Adipose tissue (tissue), 3 donors: ENCODE measurements around the gene SMAD3. TPM values are rescaled to one million over a fixed set of nuclear protein-coding genes. Genes with fewer than 3 reads are reported as not detected.

Experiments
- H3K27ac ChIP-seq: one replicate; pipeline ENCODE4 v1.5.1; 2013; ENCODE audit warnings: low read depth, low read length
- WGBS, 3 donors: extraction: QIAGEN DNeasy Blood & Tissue Kit; methylation state at CpG; one replicate each; pipeline ENCODE4 v1.1.7; 2013; 5-methylcytosine and 5-hydroxymethylcytosine counted together
- polyA plus RNA-seq, 3 donors: library from polyadenylated mRNA; stranded (reverse); fragments of 200-250 nt; gene quantifications; one replicate each; pipeline ENCODE4 v1.2.3, GENCODE V29; 2013
- donor health status: healthy with polysubstance abuse.
- donor health status: Bipolar disorder and iron deficiency.
- donor health status: healthy.

The SMAD3 gene
- polyA plus RNA-seq, 3 donors = 8.5 to 45.3 (median 27.7) TPM

DNA sequence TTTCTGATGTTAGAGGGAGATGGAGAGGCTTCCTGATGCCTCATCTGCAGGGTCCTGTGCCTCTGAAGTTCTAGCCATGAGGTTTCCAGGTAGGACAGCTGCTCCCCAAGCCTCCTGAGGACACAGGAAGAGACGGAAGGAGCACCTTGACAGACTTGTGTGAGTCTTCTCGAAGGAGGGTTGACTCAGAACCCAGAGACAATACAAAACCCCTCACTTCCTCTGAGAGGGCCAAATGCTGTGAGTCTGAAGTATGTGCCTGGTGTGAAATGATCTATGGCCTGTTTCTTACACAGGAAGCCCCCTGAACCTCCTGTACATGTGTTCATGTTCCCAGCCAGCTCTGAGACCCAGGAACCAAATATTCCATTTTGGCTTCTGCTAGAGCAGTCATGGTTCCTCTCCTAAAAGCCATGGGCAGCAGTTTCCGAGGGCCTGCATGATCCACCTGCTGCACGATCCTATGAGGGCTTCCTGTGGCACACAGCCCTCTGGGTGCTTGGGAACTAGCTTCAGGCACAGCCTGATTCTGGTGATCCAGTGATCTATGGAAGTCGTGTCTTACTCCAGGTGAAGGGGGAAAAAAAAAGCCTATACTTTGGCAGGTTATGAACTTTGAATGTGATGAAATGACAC is 126.9 kb downstream of the SMAD3 start:
- H3K27ac ChIP-seq = no peak overlapping the region
- 89 to 93% (median 90%) methylated on average over 5 of the region's 5 CpGs for WGBS, 3 donors

DNA sequence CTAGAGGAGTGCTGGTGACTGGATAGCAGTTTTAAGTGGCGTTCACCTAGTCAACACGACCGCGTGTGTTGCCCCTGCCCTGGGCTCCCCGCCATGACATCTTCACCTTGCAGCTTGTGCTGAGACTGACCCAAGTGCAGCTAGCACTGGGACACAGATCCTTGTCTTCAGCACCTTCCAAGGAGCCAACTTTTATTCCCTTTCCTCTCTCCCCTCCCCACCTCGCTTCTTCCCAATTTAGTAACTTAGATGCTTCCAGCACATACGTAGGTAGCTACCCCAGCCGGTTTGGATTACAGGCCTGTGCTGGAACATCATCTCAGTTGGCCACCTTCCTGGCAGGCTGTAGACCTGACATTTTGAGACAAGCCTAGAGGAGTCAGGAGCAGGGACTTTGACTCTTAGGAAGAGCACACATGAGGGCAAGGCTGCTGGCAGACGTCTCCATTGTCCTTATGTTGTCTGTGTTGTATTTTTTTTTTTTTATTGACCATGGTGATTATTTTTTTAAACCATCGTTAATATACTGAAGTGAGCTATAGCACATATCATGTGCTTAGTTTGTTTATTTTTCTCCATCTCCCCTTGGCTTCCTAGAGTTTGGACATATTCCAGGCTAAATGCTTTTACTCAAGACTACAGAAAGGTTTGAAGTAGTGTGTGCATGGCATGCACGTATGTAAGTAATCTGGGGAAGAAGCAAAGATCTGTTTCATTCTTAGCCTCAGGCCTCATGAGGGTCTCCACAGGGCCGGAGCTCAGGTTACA is 128.0 kb downstream of the SMAD3 start:
- no peak overlapping the region for H3K27ac ChIP-seq
- 72 to 83% (median 78%) methylated on average over 10 to 12 of the region's 12 CpGs for WGBS, 3 donors

DNA sequence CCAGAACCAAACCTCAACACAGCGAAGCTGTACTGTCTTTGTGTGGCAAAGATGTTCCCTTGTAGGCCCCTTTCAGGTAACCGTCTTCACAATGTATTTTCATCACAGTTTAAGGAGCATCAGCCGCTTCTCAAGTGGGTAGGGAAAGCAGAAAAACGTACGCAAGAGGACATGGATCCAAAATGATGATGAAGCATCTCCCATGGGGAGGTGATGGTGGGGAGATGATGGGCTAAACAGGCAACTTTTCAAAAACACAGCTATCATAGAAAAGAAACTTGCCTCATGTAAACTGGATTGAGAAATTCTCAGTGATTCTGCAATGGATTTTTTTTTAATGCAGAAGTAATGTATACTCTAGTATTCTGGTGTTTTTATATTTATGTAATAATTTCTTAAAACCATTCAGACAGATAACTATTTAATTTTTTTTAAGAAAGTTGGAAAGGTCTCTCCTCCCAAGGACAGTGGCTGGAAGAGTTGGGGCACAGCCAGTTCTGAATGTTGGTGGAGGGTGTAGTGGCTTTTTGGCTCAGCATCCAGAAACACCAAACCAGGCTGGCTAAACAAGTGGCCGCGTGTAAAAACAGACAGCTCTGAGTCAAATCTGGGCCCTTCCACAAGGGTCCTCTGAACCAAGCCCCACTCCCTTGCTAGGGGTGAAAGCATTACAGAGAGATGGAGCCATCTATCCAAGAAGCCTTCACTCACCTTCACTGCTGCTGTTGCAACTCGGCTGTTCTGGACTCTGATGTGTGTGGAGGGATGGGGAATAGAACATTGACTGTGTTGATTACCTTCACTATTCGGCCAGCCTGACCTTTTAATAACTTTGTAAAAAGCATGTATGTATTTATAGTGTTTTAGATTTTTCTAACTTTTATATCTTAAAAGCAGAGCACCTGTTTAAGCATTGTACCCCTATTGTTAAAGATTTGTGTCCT is 129.0 kb downstream of the SMAD3 start:
- 71 to 90% (median 75%) methylated on average over 9 of the region's 9 CpGs for WGBS, 3 donors
- no peak overlapping the region for H3K27ac ChIP-seq

- 85 to 93% (median 89%) methylated on average over 3 of the region's 3 CpGs for WGBS, 3 donors
These were observed 129.9 kb downstream of the SMAD3 start for GRCh38 chr15:67195305-67195704.

GRCh38 chr15:67196222-67196621 is 130.8 kb downstream of the SMAD3 start:
- WGBS, 3 donors = 87 to 92% (median 91%) methylated on average over 6 of the region's 6 CpGs
- H3K27ac ChIP-seq = no peak overlapping the region

More at GRCh38 chr15:67195305-67195704, 129.9 kb downstream of the SMAD3 start:
- H3K27ac ChIP-seq = no peak overlapping the region

- H3K27ac ChIP-seq = peak overlapping the region; percentile 39
- WGBS, 3 donors = 63 to 83% (median 78%) methylated on average over 8 of the region's 8 CpGs
These were observed 131.4 kb downstream of the SMAD3 start for GRCh38 chr15:67196672-67197363.

- no peak overlapping the region for H3K27ac ChIP-seq
- 92 to 98% (median 94%) methylated on average over 2 of the region's 2 CpGs for WGBS, 3 donors
These were observed 131.9 kb downstream of the SMAD3 start for GRCh38 chr15:67197364-67197695.

GRCh38 chr15:67198157-67198754 is 132.9 kb downstream of the SMAD3 start:
- WGBS, 3 donors = 95 to 98% (median 95%) methylated on average over 7 of the region's 7 CpGs
- no peak overlapping the region for H3K27ac ChIP-seq

GRCh38 chr15:67199391-67199790 is 134.0 kb downstream of the SMAD3 start:
- no peak overlapping the region for H3K27ac ChIP-seq
- WGBS, 3 donors = 94% methylated on average over 4 of the region's 4 CpGs

- 54 to 66% (median 60%) methylated on average over 8 of the region's 8 CpGs for WGBS, 3 donors
- no peak overlapping the region for H3K27ac ChIP-seq
These were observed 134.7 kb downstream of the SMAD3 start for GRCh38 chr15:67199881-67200763.

- H3K27ac ChIP-seq = no peak overlapping the region
These were observed 135.7 kb downstream of the SMAD3 start for GRCh38 chr15:67201136-67201535.

- 98 to 100% (median 100%) methylated on average over 2 of the region's 2 CpGs for WGBS, 3 donors
- no peak overlapping the region for H3K27ac ChIP-seq
These were observed 136.7 kb downstream of the SMAD3 start for GRCh38 chr15:67202091-67202490.

- H3K27ac ChIP-seq = no peak overlapping the region
- WGBS, 3 donors = 87 to 93% (median 90%) methylated on average over 1 of the region's 1 CpG
These were observed 137.6 kb downstream of the SMAD3 start for GRCh38 chr15:67202991-67203390.

GRCh38 chr15:67207555-67208207 is 142.3 kb downstream of the SMAD3 start:
- WGBS, 3 donors = 94 to 98% (median 98%) methylated on average over 3 of the region's 3 CpGs
- H3K27ac ChIP-seq = no peak overlapping the region

- WGBS, 3 donors = 64 to 90% (median 71%) methylated on average over 2 of the region's 2 CpGs
- no peak overlapping the region for H3K27ac ChIP-seq
These were observed 143.0 kb downstream of the SMAD3 start for GRCh38 chr15:67208396-67208795.

- WGBS, 3 donors = 94 to 97% (median 97%) methylated on average over 5 of the region's 5 CpGs
- H3K27ac ChIP-seq = no peak overlapping the region
These were observed 145.3 kb downstream of the SMAD3 start for GRCh38 chr15:67210555-67211168.
